ENCODE measurements around the gene ZNF215.
"Not testable (repeated sequence)": the region's sequence is repeated elsewhere in the genome, so short reads cannot be mapped to it uniquely, and the experiment has no call there.

ZNF215 gene

DNA sequence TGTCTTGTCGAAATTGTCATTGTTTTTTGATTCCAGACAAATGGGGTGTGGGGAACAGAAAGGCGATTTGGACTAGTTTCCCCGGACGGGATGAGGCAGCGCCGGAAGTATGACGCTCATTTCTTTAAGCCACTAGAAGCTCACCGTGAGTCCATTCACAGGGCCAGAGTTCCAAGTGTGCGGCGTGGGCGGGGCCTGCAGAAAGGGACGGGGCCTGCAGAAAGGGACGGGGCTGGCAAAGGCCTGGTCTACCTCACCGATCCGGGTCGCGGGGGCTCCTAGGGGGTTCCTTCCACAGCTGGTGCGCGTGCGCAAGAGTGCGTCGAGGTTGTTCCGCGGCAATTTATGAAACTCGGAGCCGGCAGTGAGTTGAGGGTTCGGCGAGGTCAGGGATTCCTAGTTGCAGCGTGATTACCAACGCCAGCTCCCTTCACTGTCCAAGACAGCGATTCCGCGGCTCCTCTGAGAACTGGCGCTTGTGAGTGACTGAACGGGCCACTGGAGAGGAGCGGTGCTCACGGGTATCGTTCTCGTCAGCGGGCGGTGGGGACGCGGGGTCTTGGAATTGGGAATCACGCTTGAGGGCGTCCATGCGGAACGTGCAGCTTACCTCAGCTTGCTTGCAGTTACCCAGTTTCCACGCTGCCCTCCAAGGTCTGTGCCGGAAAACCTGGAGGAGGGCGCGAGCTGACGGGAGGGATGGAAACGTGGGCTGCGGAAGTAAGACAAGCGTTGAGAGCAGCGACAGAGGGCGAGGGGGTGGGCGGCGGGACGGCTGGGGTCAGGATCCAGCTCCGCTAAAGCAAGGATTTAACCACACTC is at the start of gene ZNF215:
TSS of gene ZNF215 (plus strand) at position 219 of the 822 bp plus-strand sequence. CDS start 5,847 bp downstream, outside the sequence.
- TF ChIP-seq, protein P1, sequence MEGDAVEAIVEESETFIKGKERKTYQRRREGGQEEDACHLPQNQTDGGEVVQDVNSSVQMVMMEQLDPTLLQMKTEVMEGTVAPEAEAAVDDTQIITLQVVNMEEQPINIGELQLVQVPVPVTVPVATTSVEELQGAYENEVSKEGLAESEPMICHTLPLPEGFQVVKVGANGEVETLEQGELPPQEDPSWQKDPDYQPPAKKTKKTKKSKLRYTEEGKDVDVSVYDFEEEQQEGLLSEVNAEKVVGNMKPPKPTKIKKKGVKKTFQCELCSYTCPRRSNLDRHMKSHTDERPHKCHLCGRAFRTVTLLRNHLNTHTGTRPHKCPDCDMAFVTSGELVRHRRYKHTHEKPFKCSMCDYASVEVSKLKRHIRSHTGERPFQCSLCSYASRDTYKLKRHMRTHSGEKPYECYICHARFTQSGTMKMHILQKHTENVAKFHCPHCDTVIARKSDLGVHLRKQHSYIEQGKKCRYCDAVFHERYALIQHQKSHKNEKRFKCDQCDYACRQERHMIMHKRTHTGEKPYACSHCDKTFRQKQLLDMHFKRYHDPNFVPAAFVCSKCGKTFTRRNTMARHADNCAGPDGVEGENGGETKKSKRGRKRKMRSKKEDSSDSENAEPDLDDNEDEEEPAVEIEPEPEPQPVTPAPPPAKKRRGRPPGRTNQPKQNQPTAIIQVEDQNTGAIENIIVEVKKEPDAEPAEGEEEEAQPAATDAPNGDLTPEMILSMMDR (IDR thresholded peaks at IDR 0.05; ENCODE audit: insufficient read depth, low read length, poor library complexity, severe bottlenecking): no peak
- Histone ChIP-seq H3K36me3 (ENCODE audit: control insufficient read depth, insufficient read depth, low read length) (no peaks in the 10 kb centered on the region), H3K4me3 (replicated peaks; ENCODE audit: low read depth, low read length) (peak within 1 kb of the TSS; percentile 96), H3K27me3 (replicated peaks; ENCODE audit: control insufficient read depth, insufficient read depth, low read length) (no peaks in the 10 kb centered on the region)
- peak; percentile 89 for DNase-seq (ENCODE audit: extremely low read depth, insufficient read length)

DNA sequence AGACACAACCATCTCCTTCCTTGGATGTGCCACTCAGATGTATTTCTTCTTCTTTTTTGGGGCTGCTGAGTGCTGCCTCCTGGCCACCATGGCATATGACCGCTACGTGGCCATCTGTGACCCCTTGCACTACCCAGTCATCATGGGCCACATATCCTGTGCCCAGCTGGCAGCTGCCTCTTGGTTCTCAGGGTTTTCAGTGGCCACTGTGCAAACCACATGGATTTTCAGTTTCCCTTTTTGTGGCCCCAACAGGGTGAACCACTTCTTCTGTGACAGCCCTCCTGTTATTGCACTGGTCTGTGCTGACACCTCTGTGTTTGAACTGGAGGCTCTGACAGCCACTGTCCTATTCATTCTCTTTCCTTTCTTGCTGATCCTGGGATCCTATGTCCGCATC is 49.3 kb upstream of the ZNF215 start:
- Histone ChIP-seq H3K4me3 (replicated peaks; ENCODE audit: low read depth, low read length) (no peak overlapping the region), H3K27me3 (replicated peaks; ENCODE audit: control insufficient read depth, insufficient read depth, low read length) (no peaks in the 10 kb centered on the region), H3K36me3 (ENCODE audit: control insufficient read depth, insufficient read depth, low read length) (no peaks in the 10 kb centered on the region)
- DNase-seq (ENCODE audit: extremely low read depth, insufficient read length): peak; percentile 7
- TF ChIP-seq, protein P1 (IDR thresholded peaks at IDR 0.05; ENCODE audit: insufficient read depth, low read length, poor library complexity, severe bottlenecking): no peak

DNA sequence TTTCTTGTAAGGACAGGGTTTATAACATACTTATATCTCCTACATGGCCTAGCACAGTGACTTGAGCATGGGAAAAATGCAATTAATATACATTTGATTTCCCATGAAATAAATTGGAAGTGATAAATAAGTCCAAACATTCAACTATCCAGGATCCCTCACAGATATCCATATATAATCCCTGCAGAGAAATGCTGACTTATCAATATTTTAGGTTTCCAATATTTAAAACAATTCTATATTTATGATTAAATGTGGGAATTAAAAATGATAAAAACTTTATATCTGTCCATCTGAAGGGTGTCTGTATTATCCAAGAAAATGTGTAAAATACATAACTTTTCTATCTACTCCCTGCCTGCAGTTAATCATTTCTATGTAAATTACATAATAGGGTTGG is 43.5 kb upstream of the ZNF215 start:
- TF ChIP-seq, protein P1 (IDR thresholded peaks at IDR 0.05; ENCODE audit: insufficient read depth, low read length, poor library complexity, severe bottlenecking): no peak

DNA sequence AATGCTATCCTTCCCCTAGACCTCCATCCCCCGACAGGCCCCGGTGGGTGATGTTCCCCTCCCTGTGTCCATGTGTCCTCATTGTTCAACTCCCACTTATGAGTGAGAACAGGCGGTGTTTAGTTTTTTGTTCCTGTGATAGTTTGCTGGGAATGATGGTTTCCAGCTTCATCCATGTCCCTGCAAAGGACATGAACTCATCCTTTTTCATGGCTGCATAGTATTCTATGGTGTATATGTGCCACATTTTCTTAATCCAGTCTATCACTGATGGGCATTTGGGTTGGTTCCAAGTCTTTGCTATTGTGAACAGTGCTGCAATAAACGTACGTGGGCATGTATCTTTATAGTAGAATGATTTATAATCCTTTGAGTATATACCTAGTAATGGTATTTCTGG is 38.5 kb upstream of the ZNF215 start:
- not testable (repeated sequence) for H3K4me3 ChIP-seq (replicated peaks; ENCODE audit: low read depth, low read length); DNase-seq (ENCODE audit: extremely low read depth, insufficient read length); H3K27me3 ChIP-seq (replicated peaks; ENCODE audit: control insufficient read depth, insufficient read depth, low read length); H3K36me3 ChIP-seq (ENCODE audit: control insufficient read depth, insufficient read depth, low read length)

More for the DNA sequence above, 43.5 kb upstream of the ZNF215 start:
- H3K36me3 ChIP-seq (ENCODE audit: control insufficient read depth, insufficient read depth, low read length): no peaks in the 10 kb centered on the region
- DNase-seq (ENCODE audit: extremely low read depth, insufficient read length): no peak
- H3K4me3 ChIP-seq (replicated peaks; ENCODE audit: low read depth, low read length): no peak overlapping the region
- no peaks in the 10 kb centered on the region; the same call in 1 of the 2 replicates for H3K27me3 ChIP-seq (replicated peaks; ENCODE audit: control insufficient read depth, insufficient read depth, low read length)

DNA sequence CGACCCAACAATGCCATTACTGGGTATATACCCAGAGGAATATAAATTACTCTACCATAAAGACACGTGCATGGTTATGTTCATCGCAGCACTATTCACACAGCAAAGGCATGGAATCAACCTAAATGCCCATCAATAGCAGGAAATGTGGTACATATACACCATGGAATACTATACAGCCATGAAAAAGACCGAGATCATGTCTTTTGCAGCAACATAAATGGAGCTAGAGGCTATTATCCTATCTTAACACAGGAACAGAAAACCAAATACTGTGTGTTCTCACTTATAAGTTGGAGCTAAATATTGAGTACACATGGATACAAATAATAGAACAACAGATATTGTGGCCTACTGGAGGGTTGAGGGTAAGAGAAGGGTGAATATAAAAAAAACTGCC is 37.4 kb upstream of the ZNF215 start:
- TF ChIP-seq, protein P1 (IDR thresholded peaks at IDR 0.05; ENCODE audit: insufficient read depth, low read length, poor library complexity, severe bottlenecking): no peak
- Histone ChIP-seq H3K27me3 (replicated peaks; ENCODE audit: control insufficient read depth, insufficient read depth, low read length) (no peaks in the 10 kb centered on the region; the same call in 1 of the 2 replicates), H3K4me3 (replicated peaks; ENCODE audit: low read depth, low read length) (no peak overlapping the region), H3K36me3 (ENCODE audit: control insufficient read depth, insufficient read depth, low read length) (no peaks in the 10 kb centered on the region)
- no peak for DNase-seq (ENCODE audit: extremely low read depth, insufficient read length)

DNA sequence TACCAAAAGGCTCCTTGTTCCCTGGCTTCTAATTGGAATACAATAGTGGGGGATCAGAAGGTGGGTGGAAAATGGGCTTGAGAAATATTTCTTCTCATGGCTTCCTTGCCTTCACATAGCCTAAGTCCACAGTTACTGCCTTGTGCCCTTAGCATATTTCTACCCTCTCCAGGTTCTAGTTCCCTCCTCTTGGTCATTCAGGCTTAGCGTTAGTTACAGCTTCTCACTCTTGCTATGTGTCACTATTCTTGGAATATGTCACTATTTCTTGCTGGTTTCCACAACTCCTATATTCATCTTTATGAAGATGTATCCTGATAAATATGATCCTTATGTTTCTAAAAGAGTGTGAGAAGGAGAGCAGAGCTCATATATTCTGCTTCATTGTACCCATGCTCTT is 36.4 kb upstream of the ZNF215 start:
- no peaks in the 10 kb centered on the region for H3K36me3 ChIP-seq (ENCODE audit: control insufficient read depth, insufficient read depth, low read length)
- H3K4me3 ChIP-seq (replicated peaks; ENCODE audit: low read depth, low read length): no peak overlapping the region
- H3K27me3 ChIP-seq (replicated peaks; ENCODE audit: control insufficient read depth, insufficient read depth, low read length): no peaks in the 10 kb centered on the region; the same call in 1 of the 2 replicates
- peak; percentile 10 for DNase-seq (ENCODE audit: extremely low read depth, insufficient read length)
- TF ChIP-seq, protein P1 (IDR thresholded peaks at IDR 0.05; ENCODE audit: insufficient read depth, low read length, poor library complexity, severe bottlenecking): no peak
